Muscle layer of colon (tissue), 2 donors: Measurements from ENCODE around the gene PWWP3B.

Experiments
- H3K27ac ChIP-seq: one replicate; pipeline ENCODE4 v1.7.0; 2013; ENCODE audit warnings: low read depth, mild to moderate bottlenecking, low read length, moderate library complexity
- H3K27me3 ChIP-seq, 2 donors: one replicate each; pipeline ENCODE4 v1.7.0; 2013; ENCODE audit warnings: low read length in 2 of 2, mild to moderate bottlenecking in 2 of 2; ENCODE audit not compliant: insufficient read depth in 2 of 2, control insufficient read depth in 1 of 2
- H3K36me3 ChIP-seq: one replicate; pipeline ENCODE4 v1.7.0; 2013; ENCODE audit warnings: mild to moderate bottlenecking, low read length; ENCODE audit not compliant: insufficient read depth
- H3K4me1 ChIP-seq: one replicate; pipeline ENCODE4 v1.7.0; 2013; ENCODE audit warnings: mild to moderate bottlenecking, low read length; ENCODE audit not compliant: insufficient read depth
- H3K4me3 ChIP-seq, 2 donors: one replicate each; pipeline ENCODE4 v1.7.0; 2013; ENCODE audit warnings: low read length in 2 of 2, low read depth in 1 of 2, mild to moderate bottlenecking in 1 of 2, moderate library complexity in 1 of 2
- H3K9ac ChIP-seq: one replicate; pipeline ENCODE4 v1.7.0; 2013; ENCODE audit warnings: low read length
- H3K9me3 ChIP-seq: one replicate; pipeline ENCODE4 v1.7.0; 2013; ENCODE audit warnings: mild to moderate bottlenecking, low read length
- donor health status: abdominal sarcoma.
- donor health status: Adenocarcinoma of cecum.

Gene PWWP3B

DNA sequence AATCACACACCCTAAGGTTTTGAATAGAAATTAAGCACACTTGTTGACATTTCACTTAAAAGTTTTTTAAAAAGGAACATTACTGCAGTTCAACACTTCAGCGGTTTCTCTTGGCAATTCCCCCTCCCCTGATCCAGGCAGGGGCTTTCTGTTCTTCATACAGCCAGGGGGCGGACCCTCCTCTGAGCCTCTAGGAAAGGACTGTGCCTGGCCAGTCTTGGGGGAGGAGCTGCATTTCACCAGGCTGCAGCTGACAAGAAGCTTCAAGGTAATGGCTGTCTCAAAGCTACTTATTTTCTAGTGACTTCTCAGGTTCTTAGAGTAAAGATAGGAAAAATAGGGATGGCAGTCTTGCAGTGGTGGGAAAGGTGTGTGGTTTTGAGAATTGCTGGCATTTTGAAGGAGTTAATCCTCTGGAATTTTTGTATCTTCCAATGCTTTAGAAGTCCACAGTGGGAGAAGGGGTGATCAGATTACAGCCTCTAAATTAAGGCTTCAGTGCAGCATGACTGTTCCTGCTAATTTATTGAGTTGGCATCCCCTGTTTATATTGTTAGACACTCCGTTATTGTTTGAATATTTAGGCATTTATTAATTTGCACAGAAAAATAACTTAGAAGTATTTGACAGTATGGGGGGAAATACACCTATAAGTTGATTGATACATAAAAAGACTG is 33.5 kb downstream of the PWWP3B start:
- H3K27ac ChIP-seq, result no peak overlapping the region

DNA sequence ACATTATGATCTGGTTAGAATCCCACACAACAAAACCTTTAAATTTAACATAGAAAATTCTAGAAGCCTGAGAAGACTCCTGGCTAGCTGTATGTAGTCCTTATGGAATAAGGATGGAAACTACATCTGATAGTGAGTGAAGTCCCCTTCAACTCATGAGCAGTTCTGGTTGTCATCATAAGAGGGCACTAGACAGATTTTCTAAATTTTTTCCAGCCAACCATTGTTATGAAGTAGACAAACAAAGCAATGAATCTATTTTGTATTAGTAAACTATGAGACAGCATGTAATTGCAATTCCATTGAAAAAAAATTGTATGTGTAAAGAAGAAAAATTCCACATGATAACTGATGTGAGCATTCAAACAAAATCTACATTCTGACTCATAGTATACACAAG is 35.2 kb downstream of the PWWP3B start:
- H3K4me3 ChIP-seq, result no peak overlapping the region

More for the DNA sequence above, 33.5 kb downstream of the PWWP3B start:
- Histone ChIP-seq H3K4me1 (no peaks in the 10 kb centered on the region), H3K27me3 (no peaks in the 10 kb centered on the region), H3K4me3 (no peak overlapping the region), H3K9ac (no peak overlapping the region), H3K9me3 (no peaks in the 10 kb centered on the region), H3K36me3 (no peaks in the 10 kb centered on the region)

GRCh38 chrX:106208154-106208553 is 40.0 kb downstream of the PWWP3B start:
- H3K4me1 ChIP-seq, result no peaks in the 10 kb centered on the region
- no peak overlapping the region for H3K9ac ChIP-seq
- H3K27ac ChIP-seq, result no peak overlapping the region
- no peaks in the 10 kb centered on the region for H3K36me3 ChIP-seq
- no peaks in the 10 kb centered on the region for H3K27me3 ChIP-seq
- H3K4me3 ChIP-seq, result no peak overlapping the region
- no peaks in the 10 kb centered on the region for H3K9me3 ChIP-seq

More for the DNA sequence above, 35.2 kb downstream of the PWWP3B start:
- Histone ChIP-seq H3K27ac (no peak overlapping the region), H3K36me3 (no peaks in the 10 kb centered on the region), H3K4me1 (no peaks in the 10 kb centered on the region), H3K27me3 (no peaks in the 10 kb centered on the region), H3K9ac (no peak overlapping the region), H3K9me3 (no peaks in the 10 kb centered on the region)
